Measurements from ENCODE around the gene SUFU.

DNA sequence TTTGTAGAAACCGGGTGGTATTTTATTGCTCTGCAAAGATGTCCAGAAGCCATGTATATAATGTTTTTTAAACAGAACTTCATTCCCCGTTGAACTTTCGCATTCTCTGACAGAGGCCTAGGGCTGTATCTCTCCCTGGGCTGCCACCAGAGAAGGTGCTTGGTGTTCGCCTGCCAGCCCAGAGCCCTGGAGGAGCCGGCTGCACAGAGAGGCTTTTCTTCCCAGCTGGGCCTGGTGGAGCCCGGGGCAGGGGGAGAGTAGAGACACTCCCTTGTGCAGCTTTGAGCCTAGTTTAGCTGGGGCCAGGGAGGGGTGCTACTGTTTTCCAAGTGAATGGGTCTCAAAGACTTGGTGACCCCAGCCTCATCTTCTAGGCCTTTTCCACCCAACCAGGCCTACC lies 126.9 kb downstream of the SUFU start:
- no peak for TF ChIP-seq CTCF (IDR thresholded peaks at IDR 0.05; ENCODE audit: poor library complexity)
- no peak for TF ChIP-seq EZH2 (IDR thresholded peaks at IDR 0.05; ENCODE audit: borderline replicate concordance)
- TF ChIP-seq EZH2phosphoT487 (IDR thresholded peaks at IDR 0.05; ENCODE audit: low read depth, severe bottlenecking, unreplicated experiment): no peak
